DOHH2 (cell line): ENCODE measurements around the gene SLC6A1.

Experiments
- EZH2phosphoT487 ChIP-seq: fragments of 200-600 bp; sonication (generic); IDR thresholded peaks from 2 replicates; pipeline ENCODE4 v1.6.1; 2017; ENCODE audit warnings: borderline replicate concordance, mild to moderate bottlenecking, antibody characterized with exemption, low read length, moderate library complexity, mixed read lengths
- TF ChIP-seq, protein P1 (sequence below): fragments of 200-600 bp; sonication (generic); IDR thresholded peaks from one replicate; pipeline ENCODE4 v1.5.1; 2014; ENCODE audit warnings: antibody characterized with exemption, mild to moderate bottlenecking, low read depth, low read length; ENCODE audit not compliant: poor library complexity, severe bottlenecking

DNA sequence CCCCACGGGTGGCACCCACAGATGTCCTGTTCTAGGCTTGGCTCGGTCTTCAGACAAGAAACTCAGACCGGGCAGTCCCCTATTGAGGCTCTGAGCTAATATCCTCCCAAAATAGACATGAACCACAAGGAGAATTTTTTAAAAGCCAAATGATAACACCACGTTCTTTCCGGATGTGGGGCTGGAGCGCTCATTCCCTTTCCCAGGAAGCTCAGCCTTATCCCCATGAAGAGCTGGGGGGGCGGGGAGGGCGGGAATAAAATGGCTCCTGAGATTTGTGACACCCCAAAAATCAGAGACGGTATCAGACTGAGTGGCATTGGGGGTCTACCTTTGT, 1.1 kb downstream of the SLC6A1 start:
- TF ChIP-seq, protein P1, sequence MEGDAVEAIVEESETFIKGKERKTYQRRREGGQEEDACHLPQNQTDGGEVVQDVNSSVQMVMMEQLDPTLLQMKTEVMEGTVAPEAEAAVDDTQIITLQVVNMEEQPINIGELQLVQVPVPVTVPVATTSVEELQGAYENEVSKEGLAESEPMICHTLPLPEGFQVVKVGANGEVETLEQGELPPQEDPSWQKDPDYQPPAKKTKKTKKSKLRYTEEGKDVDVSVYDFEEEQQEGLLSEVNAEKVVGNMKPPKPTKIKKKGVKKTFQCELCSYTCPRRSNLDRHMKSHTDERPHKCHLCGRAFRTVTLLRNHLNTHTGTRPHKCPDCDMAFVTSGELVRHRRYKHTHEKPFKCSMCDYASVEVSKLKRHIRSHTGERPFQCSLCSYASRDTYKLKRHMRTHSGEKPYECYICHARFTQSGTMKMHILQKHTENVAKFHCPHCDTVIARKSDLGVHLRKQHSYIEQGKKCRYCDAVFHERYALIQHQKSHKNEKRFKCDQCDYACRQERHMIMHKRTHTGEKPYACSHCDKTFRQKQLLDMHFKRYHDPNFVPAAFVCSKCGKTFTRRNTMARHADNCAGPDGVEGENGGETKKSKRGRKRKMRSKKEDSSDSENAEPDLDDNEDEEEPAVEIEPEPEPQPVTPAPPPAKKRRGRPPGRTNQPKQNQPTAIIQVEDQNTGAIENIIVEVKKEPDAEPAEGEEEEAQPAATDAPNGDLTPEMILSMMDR: no peak
- no peak for TF ChIP-seq EZH2phosphoT487
